HEK293T (cell line): ENCODE data around the gene WWOX.

Experiments used
- ARNT ChIP-seq: fragments of 450-650 bp; IDR thresholded peaks from 2 replicates; pipeline ENCODE4 v1.6.1; 2017; ENCODE audit warnings: mild to moderate bottlenecking
- NFRKB ChIP-seq: fragments of 450-650 bp; IDR thresholded peaks from 2 replicates; pipeline ENCODE4 v1.6.1; 2016; ENCODE audit warnings: mild to moderate bottlenecking, moderate library complexity
- SUZ12 ChIP-seq: fragments of 450-650 bp; IDR thresholded peaks from 2 replicates; pipeline ENCODE4 v1.6.1; 2016; ENCODE audit warnings: mild to moderate bottlenecking

GRCh38 chr16:78673884-78674283 is 574.4 kb downstream of the WWOX start:
- TF ChIP-seq SUZ12 (no peak), NFRKB (no peak), ARNT (no peak)
